H1 (cell line): Measurements from ENCODE around the gene WDFY4. TPM values are rescaled to one million over a fixed set of nuclear protein-coding genes. Genes with fewer than 3 reads are reported as not detected.

Experiments used
- CTCF ChIA-PET: fragments of 300-600 bp; sonication (Branson Sonifier 250); formaldehyde crosslinking; loops from one replicate; lab custom pipeline; 2021; ENCODE audit not compliant: partially characterized antibody; lab: Charles Lee
- POLR2A ChIA-PET: fragments of 300-600 bp; sonication (Branson Sonifier 250); formaldehyde crosslinking; loops from one replicate; lab custom pipeline; 2021; ENCODE audit warnings: inconsistent platforms; ENCODE audit not compliant: partially characterized antibody; lab: Charles Lee
- DNase-seq, 2 experiments: peaks; one replicate each; pipeline versions ENCODE4 v3.0.0 to v3.0.0-alpha.2; 2010 to 2022; ENCODE audit warnings: low spot score in 2 of 2, low read depth in 1 of 2, mixed read lengths in 1 of 2
- FAIRE-seq: peaks from 2 replicates; lab custom pipeline; 2011; peaks lifted over from hg19 to GRCh38; lab: Jason Lieb, UNC
- H2AFZ ChIP-seq: 2 replicates; pipeline ENCODE4 v1.8.1; 2012; ENCODE audit warnings: low read length, inconsistent platforms
- H2AK5ac ChIP-seq: 2 replicates; pipeline ENCODE4 v1.6.1; 2013; ENCODE audit warnings: low read depth, low read length
- H2BK120ac ChIP-seq: replicated peaks from 2 replicates; pipeline ENCODE3; 2013; ENCODE audit warnings: low read depth, low read length, inconsistent platforms
- H2BK12ac ChIP-seq: 2 replicates; pipeline ENCODE4 v1.6.1; 2013; ENCODE audit warnings: low read depth, low read length
- H2BK15ac ChIP-seq: 2 replicates; pipeline ENCODE4 v1.6.1; 2013; ENCODE audit warnings: low read length
- H2BK20ac ChIP-seq: 2 replicates; pipeline ENCODE4 v1.6.1; 2013; ENCODE audit warnings: low read length
- H2BK5ac ChIP-seq: 2 replicates; pipeline ENCODE4 v1.6.1; 2013; ENCODE audit warnings: low read depth, low read length
- H3K14ac ChIP-seq: 2 replicates; pipeline ENCODE4 v1.6.1; 2013; ENCODE audit warnings: inconsistent platforms; ENCODE audit not compliant: insufficient read length
- H3K18ac ChIP-seq: 2 replicates; pipeline ENCODE4 v1.6.1; 2013; ENCODE audit warnings: low read length; ENCODE audit errors: extremely low read depth
- H3K23ac ChIP-seq: 2 replicates; pipeline ENCODE4 v1.6.1; 2013; ENCODE audit warnings: inconsistent platforms; ENCODE audit not compliant: insufficient read length
- H3K23me2 ChIP-seq: 2 replicates; pipeline ENCODE4 v1.6.1; 2013; ENCODE audit warnings: low read depth, low read length
- H3K27ac ChIP-seq: 2 replicates; pipeline ENCODE4 v1.6.1; 2011; ENCODE audit warnings: low read depth, low read length, inconsistent platforms
- H3K27me3 ChIP-seq, 4 experiments: replicated peaks in 1 of 4; 1 replicate in 1 of 4; 2 replicates in 3 of 4; pipeline versions ENCODE4 v1.6.1 to v1.8.1; 2011 to 2013; ENCODE audit warnings: low read length in 3 of 4, mild to moderate bottlenecking in 3 of 4, inconsistent platforms in 2 of 4, mixed read lengths in 2 of 4, moderate library complexity in 1 of 4; ENCODE audit not compliant: control insufficient read depth in 3 of 4, insufficient read depth in 3 of 4; ENCODE audit errors: extremely low read depth in 1 of 4
- H3K36me3 ChIP-seq, 4 experiments: 2 replicates each; pipeline versions ENCODE4 v1.6.1 to v1.8.1; 2011 to 2013; ENCODE audit warnings: mild to moderate bottlenecking in 4 of 4, low read length in 3 of 4, moderate library complexity in 2 of 4, control low read depth in 1 of 4, inconsistent platforms in 1 of 4; ENCODE audit not compliant: insufficient read depth in 4 of 4, control insufficient read depth in 2 of 4
- H3K4ac ChIP-seq: replicated peaks from 2 replicates; pipeline ENCODE3; 2013; ENCODE audit warnings: low read length, low read depth, mixed read lengths, inconsistent platforms; ENCODE audit not compliant: insufficient read length
- H3K4me1 ChIP-seq, 4 experiments: replicated peaks in 1 of 4; 1 replicate in 1 of 4; 2 replicates in 3 of 4; pipeline versions ENCODE4 v1.6.1 to v1.8.1; 2011 to 2013; ENCODE audit warnings: low read length in 3 of 4, inconsistent platforms in 2 of 4, mixed read lengths in 1 of 4; ENCODE audit not compliant: insufficient read depth in 4 of 4, control insufficient read depth in 3 of 4
- H3K4me2 ChIP-seq, 2 experiments: 2 replicates each; pipeline versions ENCODE4 v1.6.1 to v1.8.1; 2011 to 2013; ENCODE audit warnings: low read depth in 2 of 2, low read length in 2 of 2, control low read depth in 1 of 2, inconsistent platforms in 1 of 2, mild to moderate bottlenecking in 1 of 2; ENCODE audit not compliant: insufficient read depth in 1 of 2
- H3K4me3 ChIP-seq, 4 experiments: fragments of 200-600, 300-600 bp in 1 of 4; sonication (generic), shearing (Covaris generic), sonication (Bioruptor Twin) in 1 of 4; 2 replicates each; pipeline versions ENCODE4 v1.5.1 to v1.8.1; 2011 to 2016; ENCODE audit warnings: low read length in 4 of 4, low read depth in 3 of 4, control low read depth in 2 of 4, inconsistent platforms in 2 of 4, mild to moderate bottlenecking in 2 of 4, mixed read lengths in 1 of 4, moderate library complexity in 1 of 4; ENCODE audit not compliant: insufficient read depth in 2 of 4; ENCODE audit errors: extremely low read depth in 1 of 4
- H3K56ac ChIP-seq: replicated peaks from 2 replicates; pipeline ENCODE3; 2013; ENCODE audit warnings: low read depth, mild to moderate bottlenecking, mixed read lengths, low read length, inconsistent platforms; ENCODE audit not compliant: insufficient read length
- H3K79me1 ChIP-seq: 2 replicates; pipeline ENCODE4 v1.6.1; 2013; ENCODE audit warnings: low read depth, low read length, control low read depth
- H3K79me2 ChIP-seq, 2 experiments: 2 replicates each; pipeline versions ENCODE4 v1.6.1 to v1.8.1; 2012 to 2013; ENCODE audit warnings: low read length in 2 of 2, mild to moderate bottlenecking in 2 of 2, inconsistent platforms in 1 of 2; ENCODE audit not compliant: insufficient read depth in 2 of 2, control insufficient read depth in 1 of 2
- H3K9ac ChIP-seq, 4 experiments: replicated peaks in 1 of 4; 1 replicate in 1 of 4; 2 replicates in 3 of 4; pipeline versions ENCODE4 v1.6.1 to v1.8.1; 2011 to 2013; ENCODE audit warnings: low read depth in 3 of 4, low read length in 3 of 4, control low read depth in 2 of 4, mild to moderate bottlenecking in 2 of 4, moderate library complexity in 2 of 4, inconsistent platforms in 1 of 4; ENCODE audit errors: extremely low read depth in 1 of 4
- H3K9me3 ChIP-seq, 2 experiments: 2 replicates each; pipeline versions ENCODE4 v1.6.1 to v1.8.1; 2012 to 2013; ENCODE audit warnings: mild to moderate bottlenecking in 2 of 2, moderate library complexity in 2 of 2, control low read depth in 1 of 2, inconsistent platforms in 1 of 2, low read depth in 1 of 2, low read length in 1 of 2, mixed read lengths in 1 of 2; ENCODE audit not compliant: insufficient read depth in 2 of 2
- H4K20me1 ChIP-seq, 2 experiments: replicated peaks in 1 of 2; 2 replicates each; pipeline versions ENCODE3 to v1.8.1; 2011 to 2013; ENCODE audit warnings: inconsistent platforms in 2 of 2, low read length in 2 of 2, mild to moderate bottlenecking in 1 of 2; ENCODE audit not compliant: insufficient read depth in 2 of 2, control insufficient read depth in 1 of 2
- H4K5ac ChIP-seq: 2 replicates; pipeline ENCODE4 v1.6.1; 2013; ENCODE audit warnings: low read length, low read depth, mixed read lengths, inconsistent platforms; ENCODE audit not compliant: insufficient read length
- H4K8ac ChIP-seq: 2 replicates; pipeline ENCODE4 v1.8.0; 2013; ENCODE audit warnings: mild to moderate bottlenecking, moderate library complexity, low read length, inconsistent platforms; ENCODE audit not compliant: insufficient read depth; ENCODE audit errors: extremely low read depth
- H4K91ac ChIP-seq: replicated peaks from 2 replicates; pipeline ENCODE3; 2013; ENCODE audit warnings: low read length, mixed read lengths, inconsistent platforms; ENCODE audit not compliant: insufficient read length
- CBX5 ChIP-seq: fragments of 300-800, 300-1000 bp; sonication (generic); IDR thresholded peaks from 2 replicates; pipeline ENCODE4 v1.7.1; 2016; ENCODE audit warnings: antibody characterized with exemption, low read length, low read depth
- CTBP2 ChIP-seq: IDR thresholded peaks from 2 replicates; pipeline ENCODE4 v1.7.0; 2011; ENCODE audit warnings: borderline replicate concordance, mild to moderate bottlenecking, moderate library complexity, mixed read lengths, low read length; ENCODE audit not compliant: insufficient read depth, insufficient read length
- EZH2 ChIP-seq: fragments of 200-600 bp; sonication (generic); IDR thresholded peaks from 2 replicates; pipeline ENCODE4 v1.7.1; 2012; ENCODE audit warnings: low read depth, mild to moderate bottlenecking, moderate library complexity, low read length, inconsistent platforms; ENCODE audit not compliant: severe bottlenecking
- FOSL1 ChIP-seq: IDR thresholded peaks from 2 replicates; pipeline ENCODE4 v1.6.1; 2011; ENCODE audit warnings: mild to moderate bottlenecking, low read depth, low read length, moderate library complexity; ENCODE audit not compliant: insufficient read depth
- POU5F1 ChIP-seq: IDR thresholded peaks from 2 replicates; pipeline ENCODE4 v1.6.1; 2011; ENCODE audit warnings: low read depth, mild to moderate bottlenecking, low read length, moderate library complexity
- RBBP5 ChIP-seq: IDR thresholded peaks from 2 replicates; pipeline ENCODE4 v1.7.1; 2012; ENCODE audit warnings: low read depth, mild to moderate bottlenecking, inconsistent platforms, low read length, moderate library complexity, borderline replicate concordance
- SAP30 ChIP-seq: fragments of 300-600 bp; sonication (generic); IDR thresholded peaks from 2 replicates; pipeline ENCODE4 v1.7.1; 2012; ENCODE audit warnings: low read length, moderate library complexity, mild to moderate bottlenecking, inconsistent platforms; ENCODE audit not compliant: insufficient read depth, insufficient replicate concordance
- SIX5 ChIP-seq: IDR thresholded peaks from 2 replicates; pipeline ENCODE4 v1.6.1; 2011; ENCODE audit warnings: mild to moderate bottlenecking, low read depth, low read length
- SRF ChIP-seq: IDR thresholded peaks from 2 replicates; pipeline ENCODE4 v1.6.1; 2011; ENCODE audit warnings: mild to moderate bottlenecking, low read depth, low read length, moderate library complexity
- WGBS, 2 experiments: shearing (Covaris generic) in 1 of 2; methylation state at CpG; one replicate each; pipeline versions ENCODE4 v1.1.6 to v1.1.7; 2013 to 2015; ENCODE audit warnings: low lambda C conversion rate in 2 of 2, mixed read lengths in 2 of 2, inconsistent platforms in 1 of 2, low coverage in 1 of 2, missing lambda C conversion rate in 1 of 2; ENCODE audit not compliant: insufficient replicate concordance in 2 of 2, insufficient coverage in 1 of 2, insufficient read length in 1 of 2; ENCODE audit errors: extremely low coverage in 1 of 2, missing lambda C conversion rate in 1 of 2; 5-methylcytosine and 5-hydroxymethylcytosine counted together
- polyA plus RNA-seq, 7 experiments: library from polyadenylated mRNA; depleted of rRNA in 3 of 7; stranded (reverse) in 5 of 7; unstranded in 2 of 7; fragments of >200 nt in 5 of 7; fragments of 200-250 nt in 2 of 7; gene quantifications; 1 replicate in 5 of 7; 2 replicates in 1 of 7; 4 replicates in 1 of 7; pipeline versions ENCODE4 v1.2.1 to v1.2.3, GENCODE V29; 2011 to 2013; ENCODE audit warnings: missing spikeins in 2 of 7, mixed read lengths in 2 of 7
- total RNA-seq: library from RNA; stranded (reverse); fragmentation: NEBNext Ultra II Directional; extraction: Animal tissue kit (Norgen Biotek cat#: 25700); gene quantifications from 2 replicates; pipeline ENCODE4 v1.2.1, GENCODE V29; 2021
- TF ChIP-seq, protein P1 (sequence below): IDR thresholded peaks from 2 replicates; pipeline ENCODE4 v1.6.1; 2012; ENCODE audit warnings: inconsistent platforms

The WDFY4 gene
- total and polyA plus RNA-seq, 2 of the 8 experiments (the other 6 are each of a cell fraction or from before 2014, with no cell fraction given), result not detected

- no peak overlapping the region for H2BK12ac ChIP-seq
- ChIA-PET CTCF (interaction anchor here (0.5 to 2.0 kb wide), 7 partner anchors 13 to 1119 kb away, joined by 3 to 6 read pairs (median 3); no protein-coding TSS in a partner anchor), POLR2A (interaction anchor here (0.6 kb wide), 1 partner anchor 764 kb away, joined by 3 read pairs; no protein-coding TSS in a partner anchor)
- no peak overlapping the region for H2BK5ac ChIP-seq
- H4K5ac ChIP-seq, result no peak overlapping the region
- no peak overlapping the region for H3K23ac ChIP-seq
- H3K4me3 ChIP-seq, result no peak overlapping the region
- no peaks in the 10 kb centered on the region for H3K4me1 ChIP-seq
- no peak overlapping the region for H4K8ac ChIP-seq
- no peaks in the 10 kb centered on the region for H3K36me3 ChIP-seq
- H2BK20ac ChIP-seq, result no peak overlapping the region
- H3K23me2 ChIP-seq, result no peaks in the 10 kb centered on the region; the same call in 1 of the 2 replicates
- no peaks in the 10 kb centered on the region for H3K79me1 ChIP-seq
- H4K20me1 ChIP-seq, result no peaks in the 10 kb centered on the region
- no peak overlapping the region for H2AK5ac ChIP-seq
- H3K4ac ChIP-seq, result no peak overlapping the region
- H2BK120ac ChIP-seq, result no peak overlapping the region
- H3K27ac ChIP-seq, result no peak overlapping the region
- DNase-seq (no peak), FAIRE-seq (no peak)
- no peak overlapping the region for H3K56ac ChIP-seq
- no peak overlapping the region for H3K9ac ChIP-seq
- no peak overlapping the region for H4K91ac ChIP-seq
- no peak overlapping the region for H3K14ac ChIP-seq
- no peaks in the 10 kb centered on the region for H3K79me2 ChIP-seq
- TF ChIP-seq SIX5, result no peak
- TF ChIP-seq, protein P1, sequence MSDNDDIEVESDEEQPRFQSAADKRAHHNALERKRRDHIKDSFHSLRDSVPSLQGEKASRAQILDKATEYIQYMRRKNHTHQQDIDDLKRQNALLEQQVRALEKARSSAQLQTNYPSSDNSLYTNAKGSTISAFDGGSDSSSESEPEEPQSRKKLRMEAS, result no peak
- no peak for TF ChIP-seq EZH2
- TF ChIP-seq SAP30, result no peak
- TF ChIP-seq POU5F1, result no peak
- no peak for TF ChIP-seq CBX5
- TF ChIP-seq FOSL1, result no peak
- TF ChIP-seq RBBP5, result no peak
- TF ChIP-seq CTBP2, result no peak
- no peak for TF ChIP-seq SRF
- no peaks in the 10 kb centered on the region for H3K27me3 ChIP-seq
- no peak overlapping the region for H3K18ac ChIP-seq
- H2BK15ac ChIP-seq, result no peak overlapping the region
- WGBS, 2 experiments, result 85% methylated on average over 4 of the region's 4 CpGs; no CpG with 5 or more reads in 1 of the 2 experiments
- H3K4me2 ChIP-seq, result no peak overlapping the region
- H3K9me3 ChIP-seq, result no peaks in the 10 kb centered on the region
- no peak overlapping the region for H2AFZ ChIP-seq
Measured at GRCh38 chr10:48924988-48925387, 240.3 kb downstream of the WDFY4 start.
